ENCODE results near the gene ZNF778. TPM values are rescaled to one million over a fixed set of nuclear protein-coding genes. Genes with fewer than 3 reads are reported as not detected.

ZNF778 gene
- total and polyA plus RNA-seq, 2 of the 13 experiments (the other 11 are each of a cell fraction or from before 2014, with no cell fraction given) = 3.8 to 7.2 TPM

- TF ChIP-seq FLYWCH1 (CRISPR knock-in tag; IDR thresholded peaks at IDR 0.05) (no peak), IRF1 (CRISPR knock-in tag; IDR thresholded peaks at IDR 0.05; ENCODE audit: low read depth) (no peak), ZNF18 (CRISPR knock-in tag; IDR thresholded peaks at IDR 0.05; ENCODE audit: insufficient replicate concordance) (peak; percentile 68), TBX2 (CRISPR knock-in tag; IDR thresholded peaks at IDR 0.05; ENCODE audit: borderline replicate concordance) (peak; percentile 39; the same call in 1 of the 2 replicates), ESRRA (CRISPR knock-in tag; IDR thresholded peaks at IDR 0.05; ENCODE audit: low read depth) (0 out of 2 replicates have a peak, but pooled peaks have one; percentile 41), ZNF256 (CRISPR knock-in tag; conservative IDR thresholded peaks at IDR 0.05) (no peak), ZNF552 (CRISPR knock-in tag; IDR thresholded peaks at IDR 0.05; ENCODE audit: borderline replicate concordance) (0 out of 2 replicates have a peak, but pooled peaks have one; percentile 52), ZNF234 (CRISPR knock-in tag; conservative IDR thresholded peaks at IDR 0.05) (no peak), FOXA3 (CRISPR knock-in tag; IDR thresholded peaks at IDR 0.05) (no peak; the same call in 1 of the 2 replicates), GABPA (IDR thresholded peaks at IDR 0.05; ENCODE audit: low read depth, low read length) (no peak), GABPA (CRISPR knock-in tag; IDR thresholded peaks at IDR 0.05; ENCODE audit: low read depth) (peak; percentile 94), ZBTB3 (CRISPR knock-in tag; IDR thresholded peaks at IDR 0.05; ENCODE audit: borderline replicate concordance, low read depth) (0 out of 2 replicates have a peak, but pooled peaks have one; percentile 70), ZNF362 (CRISPR knock-in tag; IDR thresholded peaks at IDR 0.05; ENCODE audit: borderline replicate concordance) (no peak), DR1 (CRISPR knock-in tag; IDR thresholded peaks at IDR 0.05) (0 out of 2 replicates have a peak, but pooled peaks have one; percentile 57), TAF15 (IDR thresholded peaks at IDR 0.05; ENCODE audit: low read depth, low read length, poor library complexity, severe bottlenecking) (no peak)
- TF ChIP-seq, protein P1, sequence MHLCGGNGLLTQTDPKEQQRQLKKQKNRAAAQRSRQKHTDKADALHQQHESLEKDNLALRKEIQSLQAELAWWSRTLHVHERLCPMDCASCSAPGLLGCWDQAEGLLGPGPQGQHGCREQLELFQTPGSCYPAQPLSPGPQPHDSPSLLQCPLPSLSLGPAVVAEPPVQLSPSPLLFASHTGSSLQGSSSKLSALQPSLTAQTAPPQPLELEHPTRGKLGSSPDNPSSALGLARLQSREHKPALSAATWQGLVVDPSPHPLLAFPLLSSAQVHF (CRISPR knock-in tag; IDR thresholded peaks at IDR 0.05) = no peak
- TF ChIP-seq, protein P2, sequence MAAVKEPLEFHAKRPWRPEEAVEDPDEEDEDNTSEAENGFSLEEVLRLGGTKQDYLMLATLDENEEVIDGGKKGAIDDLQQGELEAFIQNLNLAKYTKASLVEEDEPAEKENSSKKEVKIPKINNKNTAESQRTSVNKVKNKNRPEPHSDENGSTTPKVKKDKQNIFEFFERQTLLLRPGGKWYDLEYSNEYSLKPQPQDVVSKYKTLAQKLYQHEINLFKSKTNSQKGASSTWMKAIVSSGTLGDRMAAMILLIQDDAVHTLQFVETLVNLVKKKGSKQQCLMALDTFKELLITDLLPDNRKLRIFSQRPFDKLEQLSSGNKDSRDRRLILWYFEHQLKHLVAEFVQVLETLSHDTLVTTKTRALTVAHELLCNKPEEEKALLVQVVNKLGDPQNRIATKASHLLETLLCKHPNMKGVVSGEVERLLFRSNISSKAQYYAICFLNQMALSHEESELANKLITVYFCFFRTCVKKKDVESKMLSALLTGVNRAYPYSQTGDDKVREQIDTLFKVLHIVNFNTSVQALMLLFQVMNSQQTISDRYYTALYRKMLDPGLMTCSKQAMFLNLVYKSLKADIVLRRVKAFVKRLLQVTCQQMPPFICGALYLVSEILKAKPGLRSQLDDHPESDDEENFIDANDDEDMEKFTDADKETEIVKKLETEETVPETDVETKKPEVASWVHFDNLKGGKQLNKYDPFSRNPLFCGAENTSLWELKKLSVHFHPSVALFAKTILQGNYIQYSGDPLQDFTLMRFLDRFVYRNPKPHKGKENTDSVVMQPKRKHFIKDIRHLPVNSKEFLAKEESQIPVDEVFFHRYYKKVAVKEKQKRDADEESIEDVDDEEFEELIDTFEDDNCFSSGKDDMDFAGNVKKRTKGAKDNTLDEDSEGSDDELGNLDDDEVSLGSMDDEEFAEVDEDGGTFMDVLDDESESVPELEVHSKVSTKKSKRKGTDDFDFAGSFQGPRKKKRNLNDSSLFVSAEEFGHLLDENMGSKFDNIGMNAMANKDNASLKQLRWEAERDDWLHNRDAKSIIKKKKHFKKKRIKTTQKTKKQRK (IDR thresholded peaks at IDR 0.05; ENCODE audit: low read length) = no peak
- TF ChIP-seq, protein P3, sequence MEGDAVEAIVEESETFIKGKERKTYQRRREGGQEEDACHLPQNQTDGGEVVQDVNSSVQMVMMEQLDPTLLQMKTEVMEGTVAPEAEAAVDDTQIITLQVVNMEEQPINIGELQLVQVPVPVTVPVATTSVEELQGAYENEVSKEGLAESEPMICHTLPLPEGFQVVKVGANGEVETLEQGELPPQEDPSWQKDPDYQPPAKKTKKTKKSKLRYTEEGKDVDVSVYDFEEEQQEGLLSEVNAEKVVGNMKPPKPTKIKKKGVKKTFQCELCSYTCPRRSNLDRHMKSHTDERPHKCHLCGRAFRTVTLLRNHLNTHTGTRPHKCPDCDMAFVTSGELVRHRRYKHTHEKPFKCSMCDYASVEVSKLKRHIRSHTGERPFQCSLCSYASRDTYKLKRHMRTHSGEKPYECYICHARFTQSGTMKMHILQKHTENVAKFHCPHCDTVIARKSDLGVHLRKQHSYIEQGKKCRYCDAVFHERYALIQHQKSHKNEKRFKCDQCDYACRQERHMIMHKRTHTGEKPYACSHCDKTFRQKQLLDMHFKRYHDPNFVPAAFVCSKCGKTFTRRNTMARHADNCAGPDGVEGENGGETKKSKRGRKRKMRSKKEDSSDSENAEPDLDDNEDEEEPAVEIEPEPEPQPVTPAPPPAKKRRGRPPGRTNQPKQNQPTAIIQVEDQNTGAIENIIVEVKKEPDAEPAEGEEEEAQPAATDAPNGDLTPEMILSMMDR (CRISPR knock-in tag; IDR thresholded peaks at IDR 0.05) = 0 out of 2 replicates have a peak, but pooled peaks have one; percentile 2
These were observed 17.2 kb upstream of the ZNF778 start, which contains the start of gene SLC22A31 (continued) for GRCh38 chr16:89200124-89200849.

Data from HepG2 (cell line).